SU-DHL-6 (cell line): ENCODE data around the gene LSM3.

ENCODE experiments used
- H2AFZ ChIP-seq: fragments of 200-600 bp; sonication (generic); 2 replicates; pipeline ENCODE4 v1.6.1; 2014; ENCODE audit warnings: low read depth, mild to moderate bottlenecking, moderate library complexity, mixed read lengths, antibody characterized with exemption, low read length; ENCODE audit not compliant: severe bottlenecking
- H3F3A ChIP-seq: fragments of 200-600 bp; shearing (Covaris generic); 2 replicates; pipeline ENCODE4 v1.6.0; 2016; ENCODE audit warnings: antibody characterized with exemption, mild to moderate bottlenecking; ENCODE audit not compliant: insufficient read depth
- H3K27ac ChIP-seq: fragments of 200-600 bp; sonication (generic); 2 replicates; pipeline ENCODE4 v1.5.1; 2016; ENCODE audit warnings: low read depth, mild to moderate bottlenecking, low read length, moderate library complexity, mixed read lengths
- H3K27me3 ChIP-seq: fragments of 200-600 bp; sonication (generic), shearing (Covaris generic); 2 replicates; pipeline ENCODE4 v1.6.0; 2014; ENCODE audit warnings: mild to moderate bottlenecking, low read length
- H3K36me3 ChIP-seq: fragments of 200-600 bp; sonication (generic); 2 replicates; pipeline ENCODE4 v1.6.1; 2014; ENCODE audit warnings: mild to moderate bottlenecking, low read length, mixed read lengths
- H3K4me2 ChIP-seq: fragments of 300-600, 200-600 bp; shearing (Covaris generic), sonication (generic); 2 replicates; pipeline ENCODE4 v1.6.0; 2014; ENCODE audit warnings: low read length, low read depth, mild to moderate bottlenecking; ENCODE audit not compliant: poor library complexity, severe bottlenecking
- H3K4me3 ChIP-seq: fragments of 200-600 bp; sonication (generic); 2 replicates; pipeline ENCODE4 v1.5.1; 2014; ENCODE audit warnings: antibody characterized with exemption, low read length, mild to moderate bottlenecking, mixed read lengths; ENCODE audit not compliant: insufficient read depth, poor library complexity, severe bottlenecking
- H3K79me2 ChIP-seq: fragments of 200-600 bp; sonication (generic); 2 replicates; pipeline ENCODE4 v1.6.1; 2014; ENCODE audit warnings: mild to moderate bottlenecking, low read length, moderate library complexity; ENCODE audit not compliant: insufficient read depth
- H3K9ac ChIP-seq: fragments of 200-600 bp; sonication (generic); 2 replicates; pipeline ENCODE4 v1.7.0; 2014; ENCODE audit warnings: mild to moderate bottlenecking, low read length
- H3K9me2 ChIP-seq: fragments of 200-600 bp; sonication (generic); replicated peaks from 2 replicates; pipeline ENCODE4 v1.6.1; 2014; ENCODE audit warnings: low read length; ENCODE audit not compliant: insufficient read depth
- H3K9me3 ChIP-seq: fragments of 200-600 bp; sonication (generic); 2 replicates; pipeline ENCODE4 v1.6.1; 2014; ENCODE audit warnings: low read length, mixed read lengths; ENCODE audit not compliant: insufficient read depth
- H4K20me1 ChIP-seq: fragments of 200-600 bp; sonication (generic); 2 replicates; pipeline ENCODE4 v1.6.1; 2014; ENCODE audit warnings: low read depth, mild to moderate bottlenecking, antibody characterized with exemption, low read length, moderate library complexity, mixed read lengths
- EZH2phosphoT487 ChIP-seq: fragments of 200-600 bp; sonication (generic), shearing (Covaris generic); conservative IDR thresholded peaks from 2 replicates; pipeline ENCODE4 v1.6.1; 2018; ENCODE audit warnings: mild to moderate bottlenecking, antibody characterized with exemption, low read length, moderate library complexity, mixed read lengths
- TF ChIP-seq, protein P1 (sequence below): fragments of 200-600 bp; sonication (generic); IDR thresholded peaks from one replicate; pipeline ENCODE4 v1.5.1; 2017; ENCODE audit warnings: antibody characterized with exemption, mild to moderate bottlenecking, low read length, moderate library complexity; ENCODE audit not compliant: insufficient read depth, poor library complexity, severe bottlenecking

Gene LSM3

GRCh38 chr3:14138109-14138877 is 40.3 kb upstream of the LSM3 start:
- Histone ChIP-seq H3K9me3 (no peaks in the 10 kb centered on the region), H4K20me1 (no peaks in the 10 kb centered on the region), H3K27ac (no peak overlapping the region), H3K79me2 (no peaks in the 10 kb centered on the region), H3K4me3 (no peak overlapping the region), H3K27me3 (no peaks in the 10 kb centered on the region), H3K36me3 (no peaks in the 10 kb centered on the region), H2AFZ (no peak overlapping the region), H3F3A (no peaks in the 10 kb centered on the region), H3K9ac (no peak overlapping the region), H3K9me2 (no peaks in the 10 kb centered on the region), H3K4me2 (no peak overlapping the region)
- no peak for TF ChIP-seq EZH2phosphoT487
- TF ChIP-seq, protein P1, sequence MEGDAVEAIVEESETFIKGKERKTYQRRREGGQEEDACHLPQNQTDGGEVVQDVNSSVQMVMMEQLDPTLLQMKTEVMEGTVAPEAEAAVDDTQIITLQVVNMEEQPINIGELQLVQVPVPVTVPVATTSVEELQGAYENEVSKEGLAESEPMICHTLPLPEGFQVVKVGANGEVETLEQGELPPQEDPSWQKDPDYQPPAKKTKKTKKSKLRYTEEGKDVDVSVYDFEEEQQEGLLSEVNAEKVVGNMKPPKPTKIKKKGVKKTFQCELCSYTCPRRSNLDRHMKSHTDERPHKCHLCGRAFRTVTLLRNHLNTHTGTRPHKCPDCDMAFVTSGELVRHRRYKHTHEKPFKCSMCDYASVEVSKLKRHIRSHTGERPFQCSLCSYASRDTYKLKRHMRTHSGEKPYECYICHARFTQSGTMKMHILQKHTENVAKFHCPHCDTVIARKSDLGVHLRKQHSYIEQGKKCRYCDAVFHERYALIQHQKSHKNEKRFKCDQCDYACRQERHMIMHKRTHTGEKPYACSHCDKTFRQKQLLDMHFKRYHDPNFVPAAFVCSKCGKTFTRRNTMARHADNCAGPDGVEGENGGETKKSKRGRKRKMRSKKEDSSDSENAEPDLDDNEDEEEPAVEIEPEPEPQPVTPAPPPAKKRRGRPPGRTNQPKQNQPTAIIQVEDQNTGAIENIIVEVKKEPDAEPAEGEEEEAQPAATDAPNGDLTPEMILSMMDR = no peak

DNA sequence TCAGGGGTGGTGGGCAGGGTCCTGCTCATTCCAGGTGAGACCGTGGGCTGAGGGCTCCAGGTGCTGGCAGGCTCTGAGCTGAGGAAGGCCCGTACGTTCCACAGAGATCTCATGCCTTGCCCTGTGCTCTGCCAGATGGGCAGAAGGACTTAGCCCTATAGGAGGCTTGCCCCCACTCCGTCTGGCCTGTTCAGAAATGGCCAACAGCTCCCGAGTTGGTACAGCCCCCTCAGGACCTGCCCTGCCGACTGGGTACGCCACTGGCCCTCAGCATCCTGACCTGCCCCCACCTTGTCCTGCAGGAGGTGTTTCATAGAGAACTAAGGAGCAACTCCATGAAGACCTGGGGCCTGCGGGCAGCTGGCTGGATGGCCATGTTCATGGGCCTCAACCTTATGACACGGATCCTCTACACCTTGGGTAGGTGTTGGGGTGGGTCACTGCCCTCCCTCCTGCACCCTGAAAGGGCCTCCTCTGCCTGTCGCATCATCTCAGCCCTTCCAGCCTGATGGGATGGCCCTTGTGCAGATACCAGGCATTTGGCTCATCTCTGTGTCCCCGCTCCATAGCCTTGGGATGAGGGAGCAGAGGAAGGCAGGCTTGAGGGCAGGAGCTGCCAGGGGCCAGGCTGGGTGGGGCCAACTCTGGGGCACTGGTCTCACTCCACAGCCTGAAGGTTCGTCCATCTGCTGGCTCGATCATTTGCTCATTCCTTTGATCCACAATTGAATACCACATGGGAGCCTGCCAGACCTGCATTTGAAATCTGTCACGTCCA is 39.5 kb upstream of the LSM3 start:
- Histone ChIP-seq H3K27ac (no peak overlapping the region), H3K4me3 (no peak overlapping the region), H3K4me2 (no peak overlapping the region), H3K36me3 (no peaks in the 10 kb centered on the region), H3K9me3 (no peaks in the 10 kb centered on the region), H4K20me1 (no peaks in the 10 kb centered on the region), H3K27me3 (no peaks in the 10 kb centered on the region), H3K9ac (no peak overlapping the region), H3F3A (no peaks in the 10 kb centered on the region), H3K9me2 (no peaks in the 10 kb centered on the region), H2AFZ (no peak overlapping the region), H3K79me2 (no peaks in the 10 kb centered on the region)
- TF ChIP-seq, protein P1 = no peak
- no peak for TF ChIP-seq EZH2phosphoT487

DNA sequence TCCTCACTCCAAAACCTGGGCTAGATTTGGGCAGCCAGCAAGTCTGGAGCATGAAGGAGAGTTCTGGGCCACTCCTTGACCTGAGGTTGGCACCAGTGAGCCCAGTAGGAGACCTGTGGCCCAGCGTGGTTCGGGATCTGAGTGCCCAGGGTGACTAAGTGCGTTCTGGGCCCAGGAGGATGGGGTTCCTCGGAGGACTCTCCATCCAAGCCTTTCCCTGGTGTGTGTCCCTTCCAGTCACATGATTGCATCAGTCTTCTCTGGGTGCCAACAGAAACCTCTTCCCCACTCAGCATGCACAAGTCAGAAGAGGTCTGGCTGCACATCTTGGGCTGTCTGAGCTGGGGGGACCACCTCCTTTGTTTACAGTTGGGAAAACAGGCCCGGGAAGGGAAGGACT is 38.8 kb upstream of the LSM3 start:
- no peak overlapping the region for H3K27ac ChIP-seq
- no peak for TF ChIP-seq EZH2phosphoT487
- TF ChIP-seq, protein P1 = no peak
- no peak overlapping the region for H3K9ac ChIP-seq
- no peak overlapping the region for H3K4me2 ChIP-seq
- H4K20me1 ChIP-seq = no peaks in the 10 kb centered on the region
- H3K79me2 ChIP-seq = no peaks in the 10 kb centered on the region
- no peaks in the 10 kb centered on the region for H3K36me3 ChIP-seq
- no peak overlapping the region for H3K4me3 ChIP-seq
- H3K27me3 ChIP-seq = no peaks in the 10 kb centered on the region
- H3F3A ChIP-seq = no peaks in the 10 kb centered on the region
- H3K9me3 ChIP-seq = no peaks in the 10 kb centered on the region
- H2AFZ ChIP-seq = no peak overlapping the region
- no peaks in the 10 kb centered on the region for H3K9me2 ChIP-seq
